Cortex of kidney (tissue), 1 donor: Measurements from ENCODE around the gene ORC2.
"Not testable (repeated sequence)": the region's sequence is repeated elsewhere in the genome, so short reads cannot be mapped to it uniquely, and the experiment has no call there.

Experiments used
- DNase-seq: peaks from one replicate; lab custom pipeline; 2025; lab: John Stamatoyannopoulos, UW

ORC2 gene

GRCh38 chr2:200930947-200931626 is 32.4 kb downstream of the ORC2 start:
- no peak for DNase-seq

GRCh38 chr2:200929334-200930249 is 33.9 kb downstream of the ORC2 start:
- DNase-seq = no peak

- DNase-seq = no peak
Observed at GRCh38 chr2:200922439-200922838, 41.0 kb downstream of the ORC2 start.

- no peak for DNase-seq
Observed at GRCh38 chr2:200913654-200914053, 49.8 kb downstream of the ORC2 start.

GRCh38 chr2:200909958-200910357 is 53.5 kb downstream of the ORC2 start:
- no peak for DNase-seq

- DNase-seq = no peak
Observed at GRCh38 chr2:200905618-200906296, 57.7 kb downstream of the ORC2 start.

- no peak for DNase-seq
Observed at GRCh38 chr2:200901459-200902072, 61.9 kb downstream of the ORC2 start.

GRCh38 chr2:200899482-200899881 is 64.0 kb downstream of the ORC2 start:
- no peak for DNase-seq

GRCh38 chr2:200888704-200889625 is 74.5 kb downstream of the ORC2 start, which contains the start of the genes NIF3L1 and PPIL3:
Gene NIF3L1, plus strand, starts transcription at chr2:200889371. Its CDS starts 2,573 bp downstream, at chr2:200891944.
Gene PPIL3, minus strand, starts transcription at chr2:200889077. Its CDS starts 1,462 bp downstream, at chr2:200887615.
- DNase-seq = peak; percentile 46

- DNase-seq = not testable (repeated sequence)
Observed at GRCh38 chr2:200881715-200882249, 81.7 kb downstream of the ORC2 start.

GRCh38 chr2:200878289-200878880 is 85.1 kb downstream of the ORC2 start:
- no peak for DNase-seq

- no peak for DNase-seq
Observed at GRCh38 chr2:200877443-200877842, 86.0 kb downstream of the ORC2 start.

- DNase-seq = no peak
Observed at GRCh38 chr2:200873560-200873959, 89.9 kb downstream of the ORC2 start.

- no peak for DNase-seq
Observed at GRCh38 chr2:200871151-200871550, 92.3 kb downstream of the ORC2 start.

- DNase-seq = no peak
Observed at GRCh38 chr2:200869014-200869413, 94.4 kb downstream of the ORC2 start.

GRCh38 chr2:200864176-200865034 is 99.1 kb downstream of the ORC2 start, which contains the start of gene CLK1:
Gene CLK1, minus strand, starts transcription at chr2:200864658. Its CDS starts 2,796 bp downstream, at chr2:200861862.
- DNase-seq = peak; percentile 85

GRCh38 chr2:200863782-200864175 is 99.7 kb downstream of the ORC2 start:
- no peak for DNase-seq

GRCh38 chr2:200862532-200863000 is 100.9 kb downstream of the ORC2 start:
- DNase-seq = no peak

GRCh38 chr2:200861617-200862155 is 101.8 kb downstream of the ORC2 start:
- DNase-seq = no peak
